Body of pancreas (tissue), 4 donors: ENCODE measurements around the gene SPTBN1.

Experiments
- POLR2A ChIP-seq, 3 donors: fragments of 450-650 bp; IDR thresholded peaks; one replicate each; pipeline ENCODE4 v1.6.1; 2016; ENCODE audit warnings: antibody characterized with exemption in 3 of 3, mild to moderate bottlenecking in 2 of 3
- TF ChIP-seq, protein P1 (sequence below), 7 experiments: fragments of 450-650 bp in 4 of 7; fragments of 200-600 bp in 3 of 7; sonication (generic) in 3 of 7; IDR thresholded peaks; one replicate each; pipeline ENCODE4 v1.5.1; 2016 to 2019; ENCODE audit warnings: antibody characterized with exemption in 7 of 7

DNA sequence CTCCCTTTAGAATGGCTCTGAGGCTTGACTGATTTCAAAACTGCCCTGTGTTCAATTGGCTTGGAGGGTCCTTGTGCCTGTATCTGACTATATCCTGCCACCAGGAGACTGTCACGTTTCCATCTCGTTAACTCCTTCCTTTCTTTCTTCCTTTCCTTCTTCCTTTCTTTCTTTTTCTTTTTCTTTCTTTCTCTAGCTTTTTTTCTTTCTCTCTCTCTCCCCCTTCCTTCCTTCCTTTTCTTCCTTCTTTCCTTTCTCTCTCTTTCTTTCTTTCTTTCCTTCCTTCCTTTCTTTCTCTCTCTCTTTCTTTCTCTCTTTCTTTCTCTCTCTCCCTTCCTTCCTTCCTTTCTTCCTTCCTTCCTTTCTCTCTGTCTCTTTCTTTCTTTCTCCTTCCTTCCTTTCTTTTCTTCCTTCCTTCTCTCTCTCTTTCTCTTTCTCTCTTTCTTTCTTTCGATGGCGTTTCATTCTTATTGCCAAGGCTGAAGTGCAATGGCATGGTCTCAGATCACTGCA lies 229.2 kb downstream of the SPTBN1 start:
- no peak for TF ChIP-seq POLR2A (IDR thresholded peaks at IDR 0.05)
- TF ChIP-seq, protein P1, sequence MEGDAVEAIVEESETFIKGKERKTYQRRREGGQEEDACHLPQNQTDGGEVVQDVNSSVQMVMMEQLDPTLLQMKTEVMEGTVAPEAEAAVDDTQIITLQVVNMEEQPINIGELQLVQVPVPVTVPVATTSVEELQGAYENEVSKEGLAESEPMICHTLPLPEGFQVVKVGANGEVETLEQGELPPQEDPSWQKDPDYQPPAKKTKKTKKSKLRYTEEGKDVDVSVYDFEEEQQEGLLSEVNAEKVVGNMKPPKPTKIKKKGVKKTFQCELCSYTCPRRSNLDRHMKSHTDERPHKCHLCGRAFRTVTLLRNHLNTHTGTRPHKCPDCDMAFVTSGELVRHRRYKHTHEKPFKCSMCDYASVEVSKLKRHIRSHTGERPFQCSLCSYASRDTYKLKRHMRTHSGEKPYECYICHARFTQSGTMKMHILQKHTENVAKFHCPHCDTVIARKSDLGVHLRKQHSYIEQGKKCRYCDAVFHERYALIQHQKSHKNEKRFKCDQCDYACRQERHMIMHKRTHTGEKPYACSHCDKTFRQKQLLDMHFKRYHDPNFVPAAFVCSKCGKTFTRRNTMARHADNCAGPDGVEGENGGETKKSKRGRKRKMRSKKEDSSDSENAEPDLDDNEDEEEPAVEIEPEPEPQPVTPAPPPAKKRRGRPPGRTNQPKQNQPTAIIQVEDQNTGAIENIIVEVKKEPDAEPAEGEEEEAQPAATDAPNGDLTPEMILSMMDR (IDR thresholded peaks at IDR 0.05), result no peak
